IPS-18a (cell line): ENCODE data around the gene CLASP1.
A peak's percentile ranks its signal among the peaks of the same experiment; 100 is the strongest.

Experiments used
- H3K27ac ChIP-seq: one replicate; pipeline ENCODE4 v1.5.1; 2013; ENCODE audit warnings: low read length
- H3K27me3 ChIP-seq: one replicate; pipeline ENCODE4 v1.6.1; 2013; ENCODE audit warnings: mild to moderate bottlenecking, low read length; ENCODE audit not compliant: control insufficient read depth, insufficient read depth
- H3K36me3 ChIP-seq: one replicate; pipeline ENCODE4 v1.6.1; 2013; ENCODE audit warnings: low read depth, low read length; ENCODE audit not compliant: control insufficient read depth
- H3K4me1 ChIP-seq: one replicate; pipeline ENCODE4 v1.6.1; 2013; ENCODE audit warnings: low read depth, low read length; ENCODE audit not compliant: control insufficient read depth
- H3K4me3 ChIP-seq: one replicate; pipeline ENCODE4 v1.5.1; 2013; ENCODE audit warnings: low read length
- H3K9ac ChIP-seq: one replicate; pipeline ENCODE4 v1.6.1; 2013; ENCODE audit warnings: mild to moderate bottlenecking, low read length, moderate library complexity
- H3K9me3 ChIP-seq: one replicate; pipeline ENCODE4 v1.6.1; 2013; ENCODE audit warnings: low read depth, low read length; ENCODE audit not compliant: control insufficient read depth

CLASP1 gene

DNA sequence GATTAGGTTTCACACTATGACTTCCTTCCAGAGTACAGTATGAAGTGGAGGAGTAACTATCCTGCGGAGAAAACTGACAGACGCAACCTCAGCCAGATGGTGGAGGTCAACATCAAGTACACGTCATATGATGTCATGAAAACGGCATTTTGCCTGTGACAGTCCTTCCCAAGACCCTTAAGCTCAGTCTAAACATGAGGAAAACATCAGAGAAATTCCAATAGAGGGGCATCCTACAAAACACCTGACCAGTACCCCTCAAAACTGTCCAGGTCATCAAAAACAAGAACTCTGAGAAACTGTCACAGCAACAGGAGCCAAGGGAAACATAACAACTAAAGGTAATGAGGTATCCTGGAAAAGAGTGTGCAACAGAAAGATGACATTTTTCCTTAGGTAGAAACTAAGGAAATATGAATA lies 116.9 kb downstream of the CLASP1 start:
- H3K36me3 ChIP-seq: peaks cover under 1% of the 10 kb centered on the region
- H3K9ac ChIP-seq: no peak overlapping the region
- peaks cover 18% of the 10 kb centered on the region for H3K4me1 ChIP-seq
- no peak overlapping the region for H3K27ac ChIP-seq
- no peak overlapping the region for H3K4me3 ChIP-seq
- H3K9me3 ChIP-seq: no peaks in the 10 kb centered on the region
- no peaks in the 10 kb centered on the region for H3K27me3 ChIP-seq

- peak overlapping the region; percentile 81 for H3K9ac ChIP-seq
- peaks cover 18% of the 10 kb centered on the region for H3K4me1 ChIP-seq
- peaks cover 12% of the 10 kb centered on the region for H3K36me3 ChIP-seq
- H3K4me3 ChIP-seq: peak overlapping the region; percentile 95
- H3K9me3 ChIP-seq: no peaks in the 10 kb centered on the region
- H3K27ac ChIP-seq: peak overlapping the region; percentile 84
- no peaks in the 10 kb centered on the region for H3K27me3 ChIP-seq
Measured at GRCh38 chr2:121530212-121530705, 119.0 kb downstream of the CLASP1 start.

DNA sequence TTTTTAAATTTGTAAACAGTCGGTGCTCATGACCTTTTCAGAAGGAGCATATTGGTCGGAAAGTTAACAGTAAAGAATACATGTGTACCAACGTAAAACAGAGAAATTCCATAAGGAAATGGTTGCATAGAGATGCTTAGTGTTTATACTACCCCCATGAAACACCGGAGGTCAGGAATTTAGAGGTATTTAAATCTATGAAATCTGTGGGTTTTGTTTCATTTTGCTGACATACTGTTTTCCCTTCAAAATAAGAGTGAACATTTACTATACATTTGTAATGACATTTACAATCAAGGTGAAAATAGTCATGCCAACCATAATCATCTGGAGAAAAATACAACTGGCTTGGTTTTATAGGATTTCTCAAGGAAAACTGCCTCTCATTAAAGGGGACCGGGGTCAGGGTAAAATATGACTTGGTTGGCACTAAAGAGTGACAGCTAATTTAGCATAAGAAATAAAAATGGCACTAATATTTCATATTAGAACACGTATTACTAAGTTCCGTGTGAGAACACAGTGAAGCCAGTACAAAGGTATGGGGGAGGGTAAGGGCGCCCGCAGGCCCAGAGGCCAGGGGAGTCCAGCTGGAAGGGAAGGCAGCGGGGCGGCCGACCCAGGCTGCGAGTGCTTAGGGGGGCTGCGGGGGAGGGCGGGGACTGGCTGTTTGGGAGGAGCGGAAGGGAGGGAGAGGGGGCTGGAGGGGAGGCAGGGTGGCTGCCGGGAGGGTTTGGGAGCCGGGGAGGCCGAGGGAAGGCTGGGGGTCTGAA lies 119.6 kb downstream of the CLASP1 start:
- Histone ChIP-seq H3K36me3 (peaks cover 12% of the 10 kb centered on the region), H3K9me3 (no peaks in the 10 kb centered on the region), H3K27ac (no peak overlapping the region), H3K27me3 (no peaks in the 10 kb centered on the region), H3K4me1 (peaks cover 18% of the 10 kb centered on the region), H3K9ac (peak overlapping the region; percentile 81), H3K4me3 (peak overlapping the region; percentile 95)

DNA sequence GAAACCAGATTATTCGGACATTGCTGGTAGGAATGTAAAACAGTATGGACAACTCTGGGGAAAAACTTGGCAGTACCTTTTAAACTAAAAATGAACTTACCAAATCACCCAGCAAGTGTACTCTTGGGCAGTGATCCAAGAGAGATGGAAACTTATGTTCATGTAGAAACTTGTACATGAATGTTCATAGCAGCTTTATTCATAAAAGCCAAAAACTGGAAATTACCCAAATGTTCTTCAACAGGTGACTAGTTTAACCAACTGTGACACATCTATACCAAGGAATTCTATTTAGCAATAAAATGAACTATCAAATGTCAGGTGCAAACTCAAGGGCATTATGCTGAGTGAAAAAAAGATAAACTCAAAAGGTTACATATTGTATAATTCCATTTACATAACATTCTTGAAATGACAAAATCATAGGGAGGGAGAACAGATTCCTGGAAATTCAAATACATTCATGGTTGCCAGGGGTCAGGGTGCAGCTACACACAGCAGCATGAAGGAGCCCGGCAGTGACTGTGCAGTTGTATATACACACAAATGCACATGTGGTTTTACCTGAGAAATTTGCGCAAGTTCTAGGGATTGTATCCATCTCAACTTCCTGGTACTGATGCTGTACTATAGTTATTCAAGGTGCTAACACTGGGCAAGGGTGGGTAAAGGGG lies 122.1 kb downstream of the CLASP1 start:
- Histone ChIP-seq H3K27me3 (no peaks in the 10 kb centered on the region), H3K4me3 (no peak overlapping the region), H3K27ac (no peak overlapping the region), H3K9ac (no peak overlapping the region), H3K9me3 (no peaks in the 10 kb centered on the region), H3K4me1 (peaks cover 12% of the 10 kb centered on the region), H3K36me3 (peaks cover 15% of the 10 kb centered on the region)

GRCh38 chr2:121524685-121525425 lies 124.4 kb downstream of the CLASP1 start:
- Histone ChIP-seq H3K4me3 (no peak overlapping the region), H3K27me3 (no peaks in the 10 kb centered on the region), H3K36me3 (peaks cover 20% of the 10 kb centered on the region), H3K27ac (no peak overlapping the region), H3K9me3 (no peaks in the 10 kb centered on the region), H3K4me1 (peaks cover 9% of the 10 kb centered on the region), H3K9ac (no peak overlapping the region)

DNA sequence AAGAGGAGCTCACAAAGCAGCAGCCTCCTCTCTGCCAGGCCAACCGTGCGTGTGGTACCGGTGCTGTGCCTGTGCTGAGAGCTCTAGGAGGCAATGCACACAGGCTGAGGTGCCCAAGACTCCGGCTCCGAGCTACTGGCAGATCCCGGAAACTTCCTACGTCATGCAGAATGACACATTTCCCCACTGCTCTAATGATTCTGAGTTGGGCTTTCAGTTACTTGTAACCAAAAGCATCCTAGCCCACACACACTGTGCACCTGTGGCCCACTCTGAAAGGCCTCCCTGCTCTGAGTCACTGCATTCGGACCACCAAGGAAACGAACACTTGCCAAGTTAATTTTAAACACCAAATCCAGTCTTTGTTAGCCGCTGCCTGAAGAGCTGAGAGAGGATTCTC lies 127.9 kb downstream of the CLASP1 start:
- no peaks in the 10 kb centered on the region for H3K4me1 ChIP-seq
- no peaks in the 10 kb centered on the region for H3K9me3 ChIP-seq
- no peak overlapping the region for H3K27ac ChIP-seq
- H3K36me3 ChIP-seq: peaks cover 13% of the 10 kb centered on the region
- no peak overlapping the region for H3K9ac ChIP-seq
- no peaks in the 10 kb centered on the region for H3K27me3 ChIP-seq
- no peak overlapping the region for H3K4me3 ChIP-seq

DNA sequence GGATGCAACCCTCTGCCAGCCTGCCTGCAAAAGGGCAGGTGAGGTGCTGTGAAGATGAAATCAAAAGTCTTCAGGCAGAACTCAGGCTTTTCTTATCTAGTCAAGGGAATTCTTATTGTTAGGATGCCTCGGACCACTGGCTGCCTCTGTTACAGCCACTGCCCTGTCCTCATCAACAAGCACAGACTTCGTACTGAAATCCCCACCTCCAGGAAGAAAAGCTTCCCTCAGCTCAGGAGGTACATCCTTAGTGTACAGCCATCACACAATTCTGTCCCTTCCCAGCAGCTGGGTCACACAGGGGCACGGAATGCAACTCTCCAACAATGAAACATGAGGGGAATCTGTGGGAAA lies 128.6 kb downstream of the CLASP1 start:
- Histone ChIP-seq H3K27me3 (no peaks in the 10 kb centered on the region), H3K4me3 (no peak overlapping the region), H3K9ac (no peak overlapping the region), H3K27ac (no peak overlapping the region), H3K4me1 (no peaks in the 10 kb centered on the region), H3K9me3 (no peaks in the 10 kb centered on the region), H3K36me3 (peaks cover 11% of the 10 kb centered on the region)

DNA sequence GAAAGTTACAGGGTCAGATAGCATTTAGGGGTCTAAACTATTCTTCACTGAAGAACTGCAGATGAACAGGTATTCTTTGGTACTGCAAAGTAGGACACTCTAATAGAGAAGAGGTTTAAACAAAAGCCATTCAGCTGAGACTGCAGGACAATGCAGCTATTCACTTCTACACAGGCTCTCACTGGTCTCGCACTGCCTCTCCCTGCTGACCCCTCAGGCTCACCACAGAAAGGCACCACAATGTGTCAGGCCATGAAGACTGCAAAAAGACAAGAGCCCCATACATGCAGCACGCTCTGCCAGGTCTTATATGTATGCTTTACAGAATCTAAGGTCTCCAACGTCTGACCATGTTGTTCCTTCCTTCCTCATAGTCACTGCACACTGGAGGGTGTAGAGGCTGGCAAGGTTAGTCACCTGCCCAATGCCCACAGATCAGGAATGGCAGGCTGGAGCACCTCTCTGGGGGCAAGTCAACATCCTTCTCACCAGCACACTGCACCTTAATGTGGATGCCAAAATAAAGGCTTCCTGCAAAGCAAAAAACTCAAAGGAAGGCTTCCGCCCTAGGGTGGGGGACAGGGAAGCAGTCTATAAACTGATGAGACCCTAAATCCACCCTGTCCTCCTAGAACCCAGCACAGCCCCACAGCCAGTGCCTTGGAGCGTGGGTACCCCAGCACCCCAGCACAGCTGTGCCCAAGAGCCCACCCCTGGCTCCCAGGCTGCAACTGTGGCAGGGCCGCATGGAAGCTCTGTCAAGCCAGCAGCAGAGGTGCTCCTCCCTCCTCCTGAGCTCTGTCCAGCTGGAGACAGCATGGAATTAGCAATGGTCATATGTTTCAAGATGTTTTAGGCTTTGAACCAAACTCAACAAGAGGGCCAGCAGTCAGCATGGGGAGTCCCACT lies 129.3 kb downstream of the CLASP1 start:
- H3K9me3 ChIP-seq: no peaks in the 10 kb centered on the region
- H3K9ac ChIP-seq: no peak overlapping the region
- H3K27ac ChIP-seq: no peak overlapping the region
- no peaks in the 10 kb centered on the region for H3K4me1 ChIP-seq
- H3K36me3 ChIP-seq: peaks cover 14% of the 10 kb centered on the region
- H3K4me3 ChIP-seq: no peak overlapping the region
- H3K27me3 ChIP-seq: no peaks in the 10 kb centered on the region

- Histone ChIP-seq H3K9ac (no peak overlapping the region), H3K4me3 (no peak overlapping the region), H3K27ac (no peak overlapping the region), H3K4me1 (peaks cover under 1% of the 10 kb centered on the region), H3K9me3 (no peaks in the 10 kb centered on the region), H3K27me3 (no peaks in the 10 kb centered on the region), H3K36me3 (peaks cover 21% of the 10 kb centered on the region)
Measured at GRCh38 chr2:121519153-121519552, 130.1 kb downstream of the CLASP1 start.

GRCh38 chr2:121513597-121514333 lies 135.5 kb downstream of the CLASP1 start:
- Histone ChIP-seq H3K4me1 (peaks cover 3% of the 10 kb centered on the region), H3K4me3 (no peak overlapping the region), H3K27ac (no peak overlapping the region), H3K9ac (no peak overlapping the region), H3K27me3 (no peaks in the 10 kb centered on the region), H3K9me3 (no peaks in the 10 kb centered on the region), H3K36me3 (peaks cover 20% of the 10 kb centered on the region)
